Endodermal cell (in vitro differentiated cells): ENCODE data around the gene CYB5B. TPM values are rescaled to one million over a fixed set of nuclear protein-coding genes. Genes with fewer than 3 reads are reported as not detected.

Experiments
- DNase-seq: peaks from one replicate; pipeline ENCODE4 v3.0.0-alpha.2; 2017
- H3K27ac ChIP-seq: 2 replicates; pipeline ENCODE4 v1.5.1; 2013; ENCODE audit warnings: mild to moderate bottlenecking, low read depth, low read length, moderate library complexity
- H3K27me3 ChIP-seq: 2 replicates; pipeline ENCODE4 v1.6.1; 2013; ENCODE audit warnings: mild to moderate bottlenecking, low read length, moderate library complexity; ENCODE audit not compliant: insufficient read depth, control insufficient read depth, poor library complexity, severe bottlenecking
- H3K36me3 ChIP-seq: 2 replicates; pipeline ENCODE4 v1.7.0; 2013; ENCODE audit warnings: mild to moderate bottlenecking, low read length, moderate library complexity; ENCODE audit not compliant: control insufficient read depth, insufficient read depth
- H3K4me1 ChIP-seq: one replicate; pipeline ENCODE4 v1.7.0; 2013; ENCODE audit warnings: low read length; ENCODE audit not compliant: control insufficient read depth, insufficient read depth
- H3K4me3 ChIP-seq: 2 replicates; pipeline ENCODE4 v1.5.1; 2013; ENCODE audit warnings: mild to moderate bottlenecking, low read length, moderate library complexity
- H3K9ac ChIP-seq: 2 replicates; pipeline ENCODE4 v1.6.1; 2013; ENCODE audit warnings: mild to moderate bottlenecking, low read length, moderate library complexity; ENCODE audit not compliant: poor library complexity, severe bottlenecking; ENCODE audit errors: extremely low read depth
- H3K9me3 ChIP-seq: 2 replicates; pipeline ENCODE4 v1.6.1; 2013; ENCODE audit warnings: mild to moderate bottlenecking, low read length, moderate library complexity; ENCODE audit not compliant: control insufficient read depth
- H3K27ac Mint-ChIP-seq: 2 replicates; pipeline ENCODE4 v1.8.0; 2020; ENCODE audit warnings: mixed read lengths
- H3K27me3 Mint-ChIP-seq: 2 replicates; pipeline ENCODE4 v1.8.0; 2021; ENCODE audit warnings: mild to moderate bottlenecking, mixed read lengths; ENCODE audit not compliant: insufficient read depth
- H3K36me3 Mint-ChIP-seq: 2 replicates; pipeline ENCODE4 v1.8.0; 2020; ENCODE audit warnings: low read depth, mixed read lengths
- H3K4me1 Mint-ChIP-seq: 2 replicates; pipeline ENCODE4 v1.8.0; 2020; ENCODE audit warnings: mixed read lengths
- H3K4me3 Mint-ChIP-seq: 2 replicates; pipeline ENCODE4 v1.8.0; 2020; ENCODE audit warnings: mild to moderate bottlenecking, moderate library complexity, mixed read lengths
- H3K9me3 Mint-ChIP-seq: 2 replicates; pipeline ENCODE4 v1.8.0; 2020; ENCODE audit warnings: mild to moderate bottlenecking, mixed read lengths
- CTCF ChIP-seq: fragments of 200-600 bp; sonication (generic); conservative IDR thresholded peaks from 2 replicates; pipeline ENCODE4 v1.5.0; 2021; ENCODE audit warnings: antibody characterized with exemption, mild to moderate bottlenecking
- WGBS, 2 experiments: methylation state at CpG; one replicate each; pipeline versions ENCODE4 v1.1.5 to v1.1.7; 2013; ENCODE audit warnings: missing lambda C conversion rate in 2 of 2, mixed read lengths in 1 of 2; ENCODE audit not compliant: insufficient coverage in 1 of 2, insufficient read length in 1 of 2; 5-methylcytosine and 5-hydroxymethylcytosine counted together
- total RNA-seq, 2 donors: library from RNA; stranded (reverse); fragmentation: NEBNext Ultra II Directional in 1 of 2; extraction: Animal tissue kit (Norgen Biotek cat#: 25700) in 1 of 2; gene quantifications; 2 replicates in 1 of 2; 3 replicates in 1 of 2; pipeline ENCODE4 v1.2.1, GENCODE V29; 2021

The CYB5B gene
- total RNA-seq, 2 donors from 2014 or later = 123 to 131 TPM

- Histone ChIP-seq H3K4me1 (no peaks in the 10 kb centered on the region), H3K36me3 (peaks cover 7% of the 10 kb centered on the region), H3K4me3 (no peak overlapping the region), H3K27ac (no peak overlapping the region), H3K9me3 (no peaks in the 10 kb centered on the region), H3K27me3 (no peaks in the 10 kb centered on the region), H3K9ac (no peak overlapping the region)
- DNase-seq = no peak
- no peaks in the 10 kb centered on the region for H3K4me1 Mint-ChIP-seq
- no peaks in the 10 kb centered on the region for H3K9me3 Mint-ChIP-seq
- TF ChIP-seq CTCF = no peak
- 100% methylated on average over 1 of the region's 1 CpG; no CpG with 5 or more reads in 1 of the 2 experiments for WGBS, 2 experiments
- no peaks in the 10 kb centered on the region for H3K27me3 Mint-ChIP-seq
- H3K4me3 Mint-ChIP-seq = no peak overlapping the region
- no peak overlapping the region for H3K27ac Mint-ChIP-seq
- peaks cover 6% of the 10 kb centered on the region for H3K36me3 Mint-ChIP-seq
These were observed 46.7 kb downstream of the CYB5B start for GRCh38 chr16:69471121-69471520.

GRCh38 chr16:69474408-69474807 is 50.0 kb downstream of the CYB5B start:
- Mint-ChIP-seq H3K4me3 (no peak overlapping the region), H3K27me3 (no peaks in the 10 kb centered on the region), H3K36me3 (peaks cover under 1% of the 10 kb centered on the region), H3K27ac (no peak overlapping the region), H3K4me1 (no peaks in the 10 kb centered on the region), H3K9me3 (no peaks in the 10 kb centered on the region)
- no peak overlapping the region for H3K4me3 ChIP-seq
- H3K9ac ChIP-seq = no peak overlapping the region
- no peaks in the 10 kb centered on the region for H3K36me3 ChIP-seq
- TF ChIP-seq CTCF = no peak
- no peaks in the 10 kb centered on the region for H3K4me1 ChIP-seq
- no peaks in the 10 kb centered on the region for H3K27me3 ChIP-seq
- no peaks in the 10 kb centered on the region for H3K9me3 ChIP-seq
- no peak for DNase-seq
- H3K27ac ChIP-seq = no peak overlapping the region

GRCh38 chr16:69476920-69477443 is 52.6 kb downstream of the CYB5B start:
- Mint-ChIP-seq H3K36me3 (peaks cover 8% of the 10 kb centered on the region), H3K27ac (peak overlapping the region; percentile 24), H3K4me3 (no peak overlapping the region), H3K9me3 (peaks cover 3% of the 10 kb centered on the region), H3K4me1 (peaks cover 5% of the 10 kb centered on the region), H3K27me3 (no peaks in the 10 kb centered on the region)
- WGBS, 2 experiments = 79% methylated on average over 1 of the region's 1 CpG; no CpG with 5 or more reads in 1 of the 2 experiments
- H3K9me3 ChIP-seq = no peaks in the 10 kb centered on the region
- no peak overlapping the region for H3K4me3 ChIP-seq
- DNase-seq = no peak
- H3K9ac ChIP-seq = no peak overlapping the region
- H3K27ac ChIP-seq = no peak overlapping the region
- no peaks in the 10 kb centered on the region for H3K36me3 ChIP-seq
- no peak for TF ChIP-seq CTCF
- H3K27me3 ChIP-seq = no peaks in the 10 kb centered on the region
- peaks cover under 1% of the 10 kb centered on the region for H3K4me1 ChIP-seq
